GM23338 (cell line): ENCODE measurements around the gene MCEE. TPM values are rescaled to one million over a fixed set of nuclear protein-coding genes. Genes with fewer than 3 reads are reported as not detected.

Source experiments
- ATAC-seq: fragments of 200-7000 bp; cut with Tn5 transposase; 3 replicates; pipeline ENCODE4 v1.9.1; 2020
- DNase-seq: peaks from one replicate; pipeline ENCODE4 v3.0.0-alpha.2; 2015; ENCODE audit warnings: low spot score
- H2AFZ ChIP-seq: fragments of 200-600 bp; sonication (generic); 2 replicates; pipeline ENCODE4 v1.8.0; 2016; ENCODE audit warnings: antibody characterized with exemption, mild to moderate bottlenecking, moderate library complexity
- H3F3A ChIP-seq: fragments of 200-600 bp; sonication (generic); replicated peaks from 2 replicates; pipeline ENCODE4 v1.8.0; 2017; ENCODE audit warnings: antibody characterized with exemption, mixed run types, low read depth
- H3K27ac ChIP-seq: fragments of 200-600 bp; sonication (generic); 2 replicates; pipeline ENCODE4 v1.6.1; 2016; ENCODE audit warnings: low read depth
- H3K27me3 ChIP-seq: fragments of 200-600 bp; sonication (generic); 2 replicates; pipeline ENCODE4 v1.8.0; 2016; ENCODE audit warnings: mild to moderate bottlenecking, mixed run types, moderate library complexity; ENCODE audit not compliant: insufficient read depth
- H3K36me3 ChIP-seq: fragments of 200-600 bp; sonication (generic); 2 replicates; pipeline ENCODE4 v1.8.0; 2016; ENCODE audit warnings: mild to moderate bottlenecking; ENCODE audit not compliant: insufficient read depth
- H3K4me1 ChIP-seq: fragments of 200-600 bp; sonication (generic); 2 replicates; pipeline ENCODE4 v1.8.0; 2016; ENCODE audit warnings: mild to moderate bottlenecking, moderate library complexity; ENCODE audit not compliant: insufficient read depth
- H3K4me2 ChIP-seq: fragments of 200-600 bp; sonication (generic); 2 replicates; pipeline ENCODE4 v1.7.1; 2017; ENCODE audit warnings: mixed run types
- H3K4me3 ChIP-seq: fragments of 200-600 bp; sonication (generic); 2 replicates; pipeline ENCODE4 v1.6.1; 2016; ENCODE audit warnings: mixed run types
- H3K79me2 ChIP-seq: fragments of 200-600 bp; sonication (generic); replicated peaks from 2 replicates; pipeline ENCODE4 v1.8.0; 2017; ENCODE audit warnings: mild to moderate bottlenecking; ENCODE audit not compliant: insufficient read depth
- H3K9me2 ChIP-seq: fragments of 200-600 bp; sonication (generic); 2 replicates; pipeline ENCODE4 v1.8.0; 2017; ENCODE audit not compliant: insufficient read depth
- H4K20me1 ChIP-seq: fragments of 200-600 bp; sonication (generic); replicated peaks from 2 replicates; pipeline ENCODE4 v1.8.0; 2017; ENCODE audit warnings: mild to moderate bottlenecking; ENCODE audit not compliant: insufficient read depth
- H3K27ac Mint-ChIP-seq: 2 replicates; pipeline ENCODE4 v1.8.0; 2020; ENCODE audit warnings: inconsistent platforms, mild to moderate bottlenecking, moderate library complexity, mixed read lengths
- H3K27me3 Mint-ChIP-seq: 3 replicates; pipeline ENCODE4 v1.8.0; 2022; ENCODE audit warnings: low read depth, mild to moderate bottlenecking, moderate library complexity, mixed read lengths, inconsistent platforms; ENCODE audit not compliant: insufficient read depth, poor library complexity
- H3K36me3 Mint-ChIP-seq: 3 replicates; pipeline ENCODE4 v1.8.0; 2021; ENCODE audit warnings: low read depth, mild to moderate bottlenecking, inconsistent platforms, moderate library complexity, mixed read lengths
- H3K4me1 Mint-ChIP-seq: 3 replicates; pipeline ENCODE4 v1.8.0; 2020; ENCODE audit warnings: mild to moderate bottlenecking, inconsistent platforms, mixed read lengths
- H3K4me3 Mint-ChIP-seq: 3 replicates; pipeline ENCODE4 v1.8.0; 2021; ENCODE audit warnings: moderate library complexity, mild to moderate bottlenecking, inconsistent platforms, mixed read lengths
- H3K9me3 Mint-ChIP-seq: 3 replicates; pipeline ENCODE4 v1.8.0; 2020; ENCODE audit warnings: moderate library complexity, mild to moderate bottlenecking, inconsistent platforms, mixed read lengths
- CREB1 ChIP-seq: fragments of 250-450 bp; sonication (Bioruptor Pico); IDR thresholded peaks from 2 replicates; pipeline ENCODE4 v1.5.0; 2020; ENCODE audit warnings: low read depth, mild to moderate bottlenecking, moderate library complexity
- ETS1 ChIP-seq: IDR thresholded peaks from 2 replicates; pipeline ENCODE4 v1.6.1; 2016; ENCODE audit warnings: antibody characterized with exemption
- EZH2 ChIP-seq: fragments of 200-600 bp; sonication (generic); IDR thresholded peaks from one replicate; pipeline ENCODE4 v1.8.0; 2017; ENCODE audit warnings: antibody characterized with exemption, mild to moderate bottlenecking, low read depth; ENCODE audit not compliant: unreplicated experiment
- EZH2phosphoT487 ChIP-seq: fragments of 200-600 bp; sonication (generic); IDR thresholded peaks from one replicate; pipeline ENCODE4 v1.8.1; 2018; ENCODE audit warnings: antibody characterized with exemption; ENCODE audit not compliant: unreplicated experiment
- JUNB ChIP-seq: IDR thresholded peaks from one replicate; pipeline ENCODE4 v1.6.1; 2016; ENCODE audit warnings: antibody characterized with exemption; ENCODE audit not compliant: unreplicated experiment
- NANOG ChIP-seq: IDR thresholded peaks from 2 replicates; pipeline ENCODE4 v1.6.1; 2016; ENCODE audit warnings: antibody characterized with exemption, borderline replicate concordance
- POLR2AphosphoS5 ChIP-seq: IDR thresholded peaks from 2 replicates; pipeline ENCODE4 v1.6.1; 2016; ENCODE audit warnings: antibody characterized with exemption, low read depth
- STAT1 ChIP-seq: IDR thresholded peaks from one replicate; pipeline ENCODE4 v1.6.1; 2016; ENCODE audit warnings: antibody characterized with exemption; ENCODE audit not compliant: unreplicated experiment
- ZNF114 ChIP-seq: fragments of 250-450 bp; sonication (Bioruptor Pico); IDR thresholded peaks from 2 replicates; pipeline ENCODE4 v1.5.0; 2020; ENCODE audit warnings: mild to moderate bottlenecking, moderate library complexity
- ZNF331 ChIP-seq: fragments of 250-450 bp; sonication (Bioruptor Pico); IDR thresholded peaks from 2 replicates; pipeline ENCODE4 v1.5.0; 2020; ENCODE audit warnings: low read depth, mild to moderate bottlenecking, moderate library complexity
- ZNF462 ChIP-seq: fragments of 250-450 bp; sonication (Bioruptor Pico); IDR thresholded peaks from 2 replicates; pipeline ENCODE4 v1.5.0; 2020; ENCODE audit warnings: mild to moderate bottlenecking, moderate library complexity
- polyA plus RNA-seq: library from polyadenylated mRNA; unstranded; fragments of >200 nt; fragmentation: Nextera tagmentation; extraction: Ambion mirVana; gene quantifications from 2 replicates; pipeline ENCODE4 v1.2.1, GENCODE V29; 2016
- total RNA-seq: library from RNA; depleted of rRNA; stranded (reverse); fragments of >200 nt; shearing (Covaris generic); gene quantifications from 2 replicates; pipeline ENCODE4 v1.2.3, GENCODE V29; 2014
- TF ChIP-seq, protein P1 (sequence below), 2 experiments: fragments of 200-600 bp in 1 of 2; sonication (generic) in 1 of 2; conservative IDR thresholded peaks; 2 replicates each; pipeline versions ENCODE4 v1.5.1 to v1.6.1; 2016 to 2017; ENCODE audit warnings: antibody characterized with exemption in 2 of 2, low read depth in 2 of 2, mild to moderate bottlenecking in 2 of 2, moderate library complexity in 1 of 2
- TF ChIP-seq, protein P2 (sequence below): IDR thresholded peaks from one replicate; pipeline ENCODE4 v1.6.1; 2018; ENCODE audit warnings: antibody characterized with exemption; ENCODE audit not compliant: unreplicated experiment

MCEE gene
- total and polyA plus RNA-seq, 2 experiments from 2014 or later, result 8.4 to 26.2 TPM

GRCh38 chr2:71108091-71108490 is 21.9 kb downstream of the MCEE start:
- no peak overlapping the region for H3K4me3 ChIP-seq
- H3K27ac Mint-ChIP-seq, result no peak overlapping the region
- peaks cover 18% of the 10 kb centered on the region for H3K9me3 Mint-ChIP-seq
- DNase-seq (no peak), ATAC-seq (no peak)
- no peaks in the 10 kb centered on the region for H3K4me1 ChIP-seq
- no peaks in the 10 kb centered on the region for H3K27me3 ChIP-seq
- no peaks in the 10 kb centered on the region for H3K79me2 ChIP-seq
- H3K9me2 ChIP-seq, result no peaks in the 10 kb centered on the region
- no peak overlapping the region for H3K4me3 Mint-ChIP-seq
- H4K20me1 ChIP-seq, result no peaks in the 10 kb centered on the region
- H3K27me3 Mint-ChIP-seq, result no peaks in the 10 kb centered on the region
- 0 out of 2 replicates have a peak, but pooled peaks cover 4% of the 10 kb centered on the region for H3K36me3 ChIP-seq
- H3K4me1 Mint-ChIP-seq, result peaks cover 6% of the 10 kb centered on the region
- peaks cover 5% of the 10 kb centered on the region; the same call in 2 of the 3 replicates for H3K36me3 Mint-ChIP-seq
- no peak for TF ChIP-seq ZNF462 (CRISPR knock-in tag)
- TF ChIP-seq, protein P1, sequence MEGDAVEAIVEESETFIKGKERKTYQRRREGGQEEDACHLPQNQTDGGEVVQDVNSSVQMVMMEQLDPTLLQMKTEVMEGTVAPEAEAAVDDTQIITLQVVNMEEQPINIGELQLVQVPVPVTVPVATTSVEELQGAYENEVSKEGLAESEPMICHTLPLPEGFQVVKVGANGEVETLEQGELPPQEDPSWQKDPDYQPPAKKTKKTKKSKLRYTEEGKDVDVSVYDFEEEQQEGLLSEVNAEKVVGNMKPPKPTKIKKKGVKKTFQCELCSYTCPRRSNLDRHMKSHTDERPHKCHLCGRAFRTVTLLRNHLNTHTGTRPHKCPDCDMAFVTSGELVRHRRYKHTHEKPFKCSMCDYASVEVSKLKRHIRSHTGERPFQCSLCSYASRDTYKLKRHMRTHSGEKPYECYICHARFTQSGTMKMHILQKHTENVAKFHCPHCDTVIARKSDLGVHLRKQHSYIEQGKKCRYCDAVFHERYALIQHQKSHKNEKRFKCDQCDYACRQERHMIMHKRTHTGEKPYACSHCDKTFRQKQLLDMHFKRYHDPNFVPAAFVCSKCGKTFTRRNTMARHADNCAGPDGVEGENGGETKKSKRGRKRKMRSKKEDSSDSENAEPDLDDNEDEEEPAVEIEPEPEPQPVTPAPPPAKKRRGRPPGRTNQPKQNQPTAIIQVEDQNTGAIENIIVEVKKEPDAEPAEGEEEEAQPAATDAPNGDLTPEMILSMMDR (conservative IDR thresholded peaks at IDR 0.05; ENCODE audit: low read depth in 2 of 2), result no peak
- no peak for TF ChIP-seq CREB1 (CRISPR knock-in tag)
- no peak for TF ChIP-seq JUNB
- no peak for TF ChIP-seq NANOG
- no peak for TF ChIP-seq ZNF114
- no peak for TF ChIP-seq ZNF331 (CRISPR knock-in tag)
- no peak for TF ChIP-seq EZH2
- TF ChIP-seq, protein P2, sequence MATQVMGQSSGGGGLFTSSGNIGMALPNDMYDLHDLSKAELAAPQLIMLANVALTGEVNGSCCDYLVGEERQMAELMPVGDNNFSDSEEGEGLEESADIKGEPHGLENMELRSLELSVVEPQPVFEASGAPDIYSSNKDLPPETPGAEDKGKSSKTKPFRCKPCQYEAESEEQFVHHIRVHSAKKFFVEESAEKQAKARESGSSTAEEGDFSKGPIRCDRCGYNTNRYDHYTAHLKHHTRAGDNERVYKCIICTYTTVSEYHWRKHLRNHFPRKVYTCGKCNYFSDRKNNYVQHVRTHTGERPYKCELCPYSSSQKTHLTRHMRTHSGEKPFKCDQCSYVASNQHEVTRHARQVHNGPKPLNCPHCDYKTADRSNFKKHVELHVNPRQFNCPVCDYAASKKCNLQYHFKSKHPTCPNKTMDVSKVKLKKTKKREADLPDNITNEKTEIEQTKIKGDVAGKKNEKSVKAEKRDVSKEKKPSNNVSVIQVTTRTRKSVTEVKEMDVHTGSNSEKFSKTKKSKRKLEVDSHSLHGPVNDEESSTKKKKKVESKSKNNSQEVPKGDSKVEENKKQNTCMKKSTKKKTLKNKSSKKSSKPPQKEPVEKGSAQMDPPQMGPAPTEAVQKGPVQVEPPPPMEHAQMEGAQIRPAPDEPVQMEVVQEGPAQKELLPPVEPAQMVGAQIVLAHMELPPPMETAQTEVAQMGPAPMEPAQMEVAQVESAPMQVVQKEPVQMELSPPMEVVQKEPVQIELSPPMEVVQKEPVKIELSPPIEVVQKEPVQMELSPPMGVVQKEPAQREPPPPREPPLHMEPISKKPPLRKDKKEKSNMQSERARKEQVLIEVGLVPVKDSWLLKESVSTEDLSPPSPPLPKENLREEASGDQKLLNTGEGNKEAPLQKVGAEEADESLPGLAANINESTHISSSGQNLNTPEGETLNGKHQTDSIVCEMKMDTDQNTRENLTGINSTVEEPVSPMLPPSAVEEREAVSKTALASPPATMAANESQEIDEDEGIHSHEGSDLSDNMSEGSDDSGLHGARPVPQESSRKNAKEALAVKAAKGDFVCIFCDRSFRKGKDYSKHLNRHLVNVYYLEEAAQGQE, result no peak
- no peak for TF ChIP-seq STAT1
- TF ChIP-seq EZH2phosphoT487, result no peak
- TF ChIP-seq POLR2AphosphoS5, result no peak
- no peak for TF ChIP-seq ETS1
- H2AFZ ChIP-seq, result no peak overlapping the region
- H3F3A ChIP-seq, result 0 out of 2 replicates have a peak, but pooled peaks cover 4% of the 10 kb centered on the region
- H3K4me2 ChIP-seq, result no peak overlapping the region
- H3K27ac ChIP-seq, result no peak overlapping the region
